NT2/D1 (cell line): ENCODE data around the gene ARSG.

Experiments
- YY1 ChIP-seq: IDR thresholded peaks from 2 replicates; pipeline ENCODE4 v1.6.1; 2011; ENCODE audit not compliant: insufficient read length, insufficient read depth
- ZNF274 ChIP-seq: IDR thresholded peaks from 2 replicates; pipeline ENCODE4 v1.6.1; 2011; ENCODE audit warnings: mild to moderate bottlenecking, low read depth, low read length

- TF ChIP-seq YY1 = no peak
- no peak for TF ChIP-seq ZNF274
These were observed 61.8 kb downstream of the ARSG start for GRCh38 chr17:68353111-68353521.
